ENCODE results near the gene AKR1C2. TPM values are rescaled to one million over a fixed set of nuclear protein-coding genes. Genes with fewer than 3 reads are reported as not detected.
"Not testable (repeated sequence)": the region's sequence is repeated elsewhere in the genome, so short reads cannot be mapped to it uniquely, and the experiment has no call there.

Gene AKR1C2
- total RNA-seq, 1 donor from 2014 or later, result not detected

DNA sequence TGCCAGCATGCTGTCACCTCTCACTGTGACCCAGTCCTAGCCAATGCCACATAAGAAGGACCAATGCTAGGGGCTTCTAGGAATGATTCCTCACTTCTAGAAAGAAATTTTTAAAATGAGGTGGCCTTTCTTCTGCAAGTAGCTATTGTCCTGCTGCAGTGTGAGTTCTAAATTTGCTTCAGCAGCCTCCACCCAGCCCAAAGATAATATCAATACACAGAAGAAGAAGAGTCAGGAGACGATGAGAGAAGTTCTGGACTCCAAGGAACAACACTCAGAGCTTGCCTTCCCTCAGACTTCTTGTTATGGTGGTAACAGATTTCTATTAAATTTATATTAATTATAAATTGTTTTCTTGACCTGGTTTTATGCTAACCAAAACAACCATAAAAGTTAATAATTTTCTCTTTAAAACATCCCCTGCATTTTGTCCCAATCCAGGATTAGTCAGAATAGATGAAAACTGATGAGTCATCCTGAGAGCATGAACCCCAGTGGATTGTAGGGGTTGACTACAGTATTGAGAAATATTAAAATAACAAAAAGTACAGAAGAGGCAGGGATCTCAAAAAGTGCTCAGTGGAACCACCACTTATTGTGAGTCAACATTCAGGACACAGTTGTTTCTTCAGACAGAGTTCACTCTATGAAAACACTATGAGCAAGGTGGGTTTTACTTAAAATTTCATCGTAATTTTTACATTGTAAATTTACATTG is 29.6 kb upstream of the AKR1C2 start:
- Mint-ChIP-seq H3K27me3 (ENCODE audit: unreplicated experiment) (peaks cover 2% of the 10 kb centered on the region), H3K9me3 (ENCODE audit: unreplicated experiment) (peaks cover 36% of the 10 kb centered on the region), H3K4me3 (ENCODE audit: unreplicated experiment) (no peak overlapping the region), H3K27ac (ENCODE audit: unreplicated experiment) (no peak overlapping the region), H3K4me1 (ENCODE audit: unreplicated experiment) (no peaks in the 10 kb centered on the region), H3K36me3 (ENCODE audit: unreplicated experiment) (peaks cover 2% of the 10 kb centered on the region)
- TF ChIP-seq, protein P1, sequence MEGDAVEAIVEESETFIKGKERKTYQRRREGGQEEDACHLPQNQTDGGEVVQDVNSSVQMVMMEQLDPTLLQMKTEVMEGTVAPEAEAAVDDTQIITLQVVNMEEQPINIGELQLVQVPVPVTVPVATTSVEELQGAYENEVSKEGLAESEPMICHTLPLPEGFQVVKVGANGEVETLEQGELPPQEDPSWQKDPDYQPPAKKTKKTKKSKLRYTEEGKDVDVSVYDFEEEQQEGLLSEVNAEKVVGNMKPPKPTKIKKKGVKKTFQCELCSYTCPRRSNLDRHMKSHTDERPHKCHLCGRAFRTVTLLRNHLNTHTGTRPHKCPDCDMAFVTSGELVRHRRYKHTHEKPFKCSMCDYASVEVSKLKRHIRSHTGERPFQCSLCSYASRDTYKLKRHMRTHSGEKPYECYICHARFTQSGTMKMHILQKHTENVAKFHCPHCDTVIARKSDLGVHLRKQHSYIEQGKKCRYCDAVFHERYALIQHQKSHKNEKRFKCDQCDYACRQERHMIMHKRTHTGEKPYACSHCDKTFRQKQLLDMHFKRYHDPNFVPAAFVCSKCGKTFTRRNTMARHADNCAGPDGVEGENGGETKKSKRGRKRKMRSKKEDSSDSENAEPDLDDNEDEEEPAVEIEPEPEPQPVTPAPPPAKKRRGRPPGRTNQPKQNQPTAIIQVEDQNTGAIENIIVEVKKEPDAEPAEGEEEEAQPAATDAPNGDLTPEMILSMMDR (IDR thresholded peaks at IDR 0.05), result no peak
- no peak for DNase-seq (ENCODE audit: extremely low spot score, unreplicated experiment)

DNA sequence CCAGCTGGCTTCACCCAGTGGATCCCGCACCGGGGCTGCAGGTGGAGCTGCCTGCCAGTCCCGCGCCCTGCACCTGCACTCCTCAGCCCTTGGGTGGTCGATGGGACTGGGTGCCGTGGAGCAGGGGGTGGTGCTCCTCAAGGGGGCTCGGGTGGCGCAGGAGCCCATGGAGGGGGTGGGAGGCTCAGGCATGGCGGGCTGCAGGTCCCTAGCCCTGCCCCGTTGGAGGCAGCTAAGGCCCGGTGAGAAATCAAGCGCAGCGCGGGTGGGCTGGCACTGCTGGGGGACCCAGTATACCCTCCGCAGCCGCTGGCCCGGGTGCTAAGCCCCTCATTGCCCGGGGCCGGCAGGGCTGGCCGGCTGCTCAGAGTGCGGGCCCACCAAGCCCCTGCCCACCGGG is 28.8 kb upstream of the AKR1C2 start:
- not testable (repeated sequence) for H3K36me3 Mint-ChIP-seq (ENCODE audit: unreplicated experiment); H3K4me1 Mint-ChIP-seq (ENCODE audit: unreplicated experiment); H3K27ac Mint-ChIP-seq (ENCODE audit: unreplicated experiment); DNase-seq (ENCODE audit: extremely low spot score, unreplicated experiment); H3K4me3 Mint-ChIP-seq (ENCODE audit: unreplicated experiment); H3K27me3 Mint-ChIP-seq (ENCODE audit: unreplicated experiment)
- H3K9me3 Mint-ChIP-seq (ENCODE audit: unreplicated experiment), result peaks cover 36% of the 10 kb centered on the region

DNA sequence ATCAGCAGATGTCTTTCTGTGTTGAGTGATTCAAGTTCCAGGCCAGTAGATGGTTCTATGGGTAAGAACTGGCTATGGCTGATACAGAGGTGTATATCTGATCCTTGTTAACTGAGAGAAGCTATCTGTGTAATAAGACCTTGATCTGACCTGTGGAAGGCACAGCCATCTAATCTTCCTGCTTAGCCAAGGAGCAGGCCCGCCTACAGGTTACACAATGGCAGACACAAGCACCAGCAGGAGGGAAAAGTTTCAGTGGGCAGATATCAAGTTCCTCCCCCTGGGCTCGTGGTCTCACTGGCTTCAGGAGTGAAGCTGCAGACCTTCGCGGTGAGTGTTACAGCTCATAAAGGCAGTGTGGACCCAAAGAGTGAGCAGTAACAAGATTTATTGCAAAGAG is 27.9 kb upstream of the AKR1C2 start:
- peaks cover 36% of the 10 kb centered on the region for H3K9me3 Mint-ChIP-seq (ENCODE audit: unreplicated experiment)
- not testable (repeated sequence) for H3K27ac Mint-ChIP-seq (ENCODE audit: unreplicated experiment); H3K4me1 Mint-ChIP-seq (ENCODE audit: unreplicated experiment); H3K27me3 Mint-ChIP-seq (ENCODE audit: unreplicated experiment); DNase-seq (ENCODE audit: extremely low spot score, unreplicated experiment); H3K36me3 Mint-ChIP-seq (ENCODE audit: unreplicated experiment); H3K4me3 Mint-ChIP-seq (ENCODE audit: unreplicated experiment)

DNA sequence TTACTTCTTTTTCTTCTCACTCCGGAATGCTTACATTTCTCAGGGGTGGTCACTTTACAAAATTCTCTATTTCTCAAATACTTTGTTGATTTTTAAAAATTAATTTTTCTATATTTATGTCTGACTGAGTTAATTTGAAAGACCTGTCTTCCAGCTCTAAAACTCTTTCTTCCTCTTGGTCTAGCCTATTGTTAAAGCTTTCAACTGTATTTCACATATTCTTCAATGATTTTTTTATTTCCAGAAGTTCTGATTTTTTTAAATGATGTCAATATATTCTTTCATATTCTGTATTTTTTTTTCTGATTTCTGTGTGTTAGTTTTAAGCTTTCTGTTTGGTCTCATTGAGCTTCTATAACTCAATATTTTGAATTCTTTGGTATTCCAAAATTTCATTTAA is 27.3 kb upstream of the AKR1C2 start:
- Mint-ChIP-seq H3K36me3 (ENCODE audit: unreplicated experiment) (peaks cover 2% of the 10 kb centered on the region), H3K27me3 (ENCODE audit: unreplicated experiment) (no peaks in the 10 kb centered on the region), H3K4me3 (ENCODE audit: unreplicated experiment) (no peak overlapping the region), H3K4me1 (ENCODE audit: unreplicated experiment) (no peaks in the 10 kb centered on the region), H3K9me3 (ENCODE audit: unreplicated experiment) (peaks cover 42% of the 10 kb centered on the region), H3K27ac (ENCODE audit: unreplicated experiment) (no peak overlapping the region)
- no peak for DNase-seq (ENCODE audit: extremely low spot score, unreplicated experiment)
- TF ChIP-seq, protein P1 (IDR thresholded peaks at IDR 0.05), result no peak

DNA sequence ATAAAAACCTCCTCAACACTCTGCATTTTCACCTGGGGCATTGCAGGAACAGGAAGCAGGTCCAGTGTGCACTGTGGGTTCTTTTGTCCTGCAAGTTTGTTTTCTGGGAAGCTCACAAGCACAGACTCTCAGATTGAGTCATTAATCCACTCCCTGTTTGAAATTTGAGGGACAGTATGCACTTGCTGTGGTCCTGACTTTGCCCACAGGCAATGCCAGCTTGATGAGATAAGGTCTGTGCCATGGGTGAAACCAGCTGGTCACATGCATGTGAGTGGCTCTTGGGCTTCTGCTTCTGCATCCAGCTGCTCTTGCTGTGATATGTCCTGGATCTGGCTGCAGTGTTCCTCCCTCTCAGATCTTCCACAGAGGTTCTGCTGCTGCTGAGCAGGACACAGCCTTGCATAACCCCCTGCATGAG is 21.8 kb upstream of the AKR1C2 start:
- DNase-seq (ENCODE audit: extremely low spot score, unreplicated experiment); H3K27ac Mint-ChIP-seq (ENCODE audit: unreplicated experiment); H3K4me1 Mint-ChIP-seq (ENCODE audit: unreplicated experiment); H3K36me3 Mint-ChIP-seq (ENCODE audit: unreplicated experiment); H3K27me3 Mint-ChIP-seq (ENCODE audit: unreplicated experiment); H3K4me3 Mint-ChIP-seq (ENCODE audit: unreplicated experiment): not testable (repeated sequence)
- H3K9me3 Mint-ChIP-seq (ENCODE audit: unreplicated experiment), result peaks cover 17% of the 10 kb centered on the region

DNA sequence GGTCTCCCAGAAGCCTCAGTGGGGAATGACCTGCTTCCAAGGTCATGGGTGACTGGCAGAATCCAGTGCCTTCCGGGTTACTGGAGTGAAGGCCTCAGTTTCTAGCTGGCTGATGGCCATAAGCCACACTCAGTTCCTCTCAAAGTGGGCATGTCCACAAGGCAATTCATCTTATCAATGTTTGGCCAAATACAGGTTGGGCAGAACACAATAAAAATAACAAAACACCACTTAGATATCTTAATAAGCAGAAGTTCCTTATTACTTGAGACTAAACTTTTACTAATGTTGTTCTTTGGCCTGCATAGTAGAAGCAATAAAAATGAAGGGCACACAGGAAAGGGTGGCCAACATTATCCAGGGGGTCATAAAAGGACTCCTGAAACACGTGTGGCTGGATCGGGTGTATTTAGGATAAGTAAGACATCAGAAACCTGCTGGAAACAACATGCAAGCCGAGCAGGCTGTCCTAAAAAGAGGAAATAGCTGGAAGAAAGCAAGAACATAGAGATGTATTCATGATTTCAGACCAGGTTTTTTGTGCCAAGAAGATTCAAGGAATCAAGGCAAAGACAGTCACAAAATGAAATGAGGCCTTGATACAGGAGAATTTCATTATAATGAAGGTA is 19.6 kb upstream of the AKR1C2 start:
- Mint-ChIP-seq H3K4me1 (ENCODE audit: unreplicated experiment) (no peaks in the 10 kb centered on the region), H3K36me3 (ENCODE audit: unreplicated experiment) (no peaks in the 10 kb centered on the region), H3K27me3 (ENCODE audit: unreplicated experiment) (no peaks in the 10 kb centered on the region), H3K9me3 (ENCODE audit: unreplicated experiment) (peaks cover 8% of the 10 kb centered on the region), H3K4me3 (ENCODE audit: unreplicated experiment) (no peak overlapping the region), H3K27ac (ENCODE audit: unreplicated experiment) (no peak overlapping the region)
- no peak for DNase-seq (ENCODE audit: extremely low spot score, unreplicated experiment)
- TF ChIP-seq, protein P1 (IDR thresholded peaks at IDR 0.05), result no peak

DNA sequence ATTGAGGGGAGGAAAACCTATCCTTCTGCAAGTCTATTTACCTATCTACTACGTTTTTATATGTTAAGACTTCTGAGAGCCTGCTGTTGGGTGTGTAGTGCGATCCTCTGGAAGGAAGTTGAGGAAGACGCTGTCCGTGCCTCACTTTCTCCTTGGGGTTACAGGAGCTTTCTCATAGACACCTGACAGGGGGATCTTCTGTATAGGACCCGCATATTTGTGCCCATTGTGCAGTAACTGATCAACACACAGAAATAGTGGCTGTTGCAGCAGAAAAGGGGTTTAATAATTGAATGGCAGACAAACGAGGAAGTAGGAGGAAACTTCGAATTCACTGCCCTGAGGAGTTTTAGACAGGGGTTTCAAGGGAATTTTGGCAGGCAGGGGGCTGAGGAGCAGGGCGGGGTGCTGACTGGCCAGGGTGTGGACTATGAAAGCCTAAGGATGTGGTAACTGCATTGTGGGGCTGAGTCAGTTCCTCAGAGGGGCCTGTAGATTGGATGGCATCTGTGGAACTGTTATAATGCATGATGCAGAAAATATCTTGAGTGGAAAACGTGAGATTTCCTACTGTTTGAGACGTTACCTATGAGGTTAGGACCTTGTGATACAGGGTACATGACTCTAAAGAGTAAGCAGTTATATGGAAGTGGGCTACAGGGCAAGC is 18.1 kb upstream of the AKR1C2 start:
- not testable (repeated sequence) for H3K4me3 Mint-ChIP-seq (ENCODE audit: unreplicated experiment); DNase-seq (ENCODE audit: extremely low spot score, unreplicated experiment); H3K4me1 Mint-ChIP-seq (ENCODE audit: unreplicated experiment); H3K36me3 Mint-ChIP-seq (ENCODE audit: unreplicated experiment); H3K27ac Mint-ChIP-seq (ENCODE audit: unreplicated experiment); H3K27me3 Mint-ChIP-seq (ENCODE audit: unreplicated experiment); H3K9me3 Mint-ChIP-seq (ENCODE audit: unreplicated experiment)

DNA sequence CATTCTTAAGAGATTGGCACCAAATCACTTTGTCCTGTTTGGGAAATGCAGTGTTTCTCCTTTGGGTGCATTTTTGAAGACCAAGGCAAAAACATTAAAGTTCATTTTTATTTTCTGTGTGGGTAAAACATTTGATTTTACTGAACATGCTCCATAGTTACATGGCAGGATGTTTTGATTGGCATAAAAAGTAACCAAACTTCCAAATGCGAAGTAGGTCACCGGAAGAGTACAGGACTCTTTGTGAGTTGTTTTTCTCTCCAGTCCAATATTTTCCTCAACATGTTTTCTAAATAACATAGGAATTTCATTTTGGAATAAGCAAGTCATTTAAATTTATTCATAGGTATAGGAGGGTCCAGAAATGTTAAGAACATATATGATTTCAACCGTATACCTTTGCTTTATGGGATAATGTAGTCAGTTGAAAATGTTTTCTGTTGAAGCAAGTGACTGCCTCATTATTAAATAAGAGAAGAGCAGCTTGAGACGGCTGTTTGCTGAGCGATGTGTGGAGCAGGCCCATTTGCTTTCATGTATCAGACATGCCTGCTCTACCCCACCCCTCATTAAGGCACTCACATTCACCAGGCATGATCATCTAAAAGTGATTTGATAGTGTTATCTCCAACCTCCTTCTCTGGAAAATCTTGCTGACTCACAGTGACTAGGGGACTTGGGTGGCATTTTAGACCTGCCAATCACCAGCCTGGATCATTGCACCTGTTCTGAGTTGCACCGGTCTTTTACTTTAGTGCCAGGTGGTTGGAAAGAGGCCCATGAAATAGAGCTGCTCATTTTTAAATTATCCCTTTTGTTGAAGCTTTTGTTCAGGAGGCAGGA is 16.3 kb upstream of the AKR1C2 start:
- not testable (repeated sequence) for H3K27me3 Mint-ChIP-seq (ENCODE audit: unreplicated experiment); H3K36me3 Mint-ChIP-seq (ENCODE audit: unreplicated experiment); H3K4me1 Mint-ChIP-seq (ENCODE audit: unreplicated experiment); DNase-seq (ENCODE audit: extremely low spot score, unreplicated experiment); H3K4me3 Mint-ChIP-seq (ENCODE audit: unreplicated experiment); H3K9me3 Mint-ChIP-seq (ENCODE audit: unreplicated experiment); H3K27ac Mint-ChIP-seq (ENCODE audit: unreplicated experiment)

All from osteocyte (in vitro differentiated cells).